Measurements from ENCODE around the gene DFFA. TPM values are rescaled to one million over a fixed set of nuclear protein-coding genes. Genes with fewer than 3 reads are reported as not detected.
A peak's percentile ranks its signal among the peaks of the same experiment; 100 is the strongest.
"Not testable (repeated sequence)": the region's sequence is repeated elsewhere in the genome, so short reads cannot be mapped to it uniquely, and the experiment has no call there.

DFFA gene
- polyA plus RNA-seq, 2 of the 4 experiments (the other 2 are of a cell fraction), result 28.5 to 31.7 TPM

DNA sequence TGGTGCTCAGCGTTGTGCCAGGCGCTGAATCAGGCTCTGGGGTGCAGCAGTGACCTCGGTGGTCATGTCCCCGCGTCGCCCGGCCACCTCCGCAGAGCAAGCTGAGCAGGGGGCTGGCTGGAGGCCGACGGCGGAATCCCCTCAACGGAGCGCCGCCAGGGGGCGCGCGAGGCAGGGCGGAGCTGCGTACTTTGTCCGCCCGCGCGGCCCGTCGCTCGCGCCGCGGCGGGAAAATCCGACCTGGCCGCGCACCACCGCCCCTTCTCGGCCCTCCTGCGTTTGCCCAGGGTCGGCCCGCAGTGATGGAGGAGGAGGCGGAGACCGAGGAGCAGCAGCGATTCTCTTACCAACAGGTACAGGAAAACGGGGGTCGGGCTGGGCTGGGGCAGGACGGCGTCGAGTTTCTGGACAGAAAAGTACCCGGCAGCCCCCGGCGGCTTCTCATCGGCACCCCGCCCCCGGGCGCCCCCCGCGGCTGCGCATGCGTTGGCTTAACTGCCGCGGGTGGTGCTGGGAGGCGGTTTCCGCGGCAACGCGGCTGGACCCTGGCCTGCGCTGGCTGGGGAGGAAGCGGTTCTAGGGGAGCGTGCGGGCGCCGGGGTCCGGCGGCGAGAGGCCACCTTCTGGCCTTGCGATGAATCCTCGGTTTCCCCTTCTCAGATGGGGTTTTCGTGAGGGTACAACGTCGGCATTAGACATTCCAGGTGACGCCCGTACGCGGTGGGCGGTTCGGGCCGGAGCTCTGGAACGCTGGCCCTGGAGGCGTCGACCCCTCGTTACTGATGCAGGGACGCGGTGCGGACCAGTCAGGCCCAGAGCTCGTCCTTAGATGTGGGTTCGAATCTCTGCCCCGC lies 41.9 kb downstream of the DFFA start, which contains the start of gene CENPS (continued):
- TF ChIP-seq CTCF (IDR thresholded peaks at IDR 0.05) (peak; percentile 79), CHD4 (IDR thresholded peaks at IDR 0.05; ENCODE audit: borderline replicate concordance) (no peak)
- TF ChIP-seq, protein P1, sequence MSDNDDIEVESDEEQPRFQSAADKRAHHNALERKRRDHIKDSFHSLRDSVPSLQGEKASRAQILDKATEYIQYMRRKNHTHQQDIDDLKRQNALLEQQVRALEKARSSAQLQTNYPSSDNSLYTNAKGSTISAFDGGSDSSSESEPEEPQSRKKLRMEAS (IDR thresholded peaks at IDR 0.05), result peak; percentile 96

DNA sequence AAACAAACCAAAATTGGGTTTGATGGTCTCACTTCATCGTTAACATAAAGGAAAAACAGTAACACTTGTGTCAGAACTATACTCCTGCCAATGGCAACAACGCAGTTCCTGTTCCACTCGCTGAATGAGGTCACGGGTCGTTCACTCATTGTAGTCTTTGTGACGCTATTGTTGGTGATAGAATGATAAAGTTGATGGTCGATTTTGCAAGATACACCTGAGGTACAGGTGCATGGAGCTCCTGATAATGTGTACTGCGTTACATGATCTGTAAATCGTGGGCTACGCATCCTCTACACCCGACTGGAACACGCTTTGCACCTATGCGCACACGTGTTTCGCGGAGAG lies 42.5 kb downstream of the DFFA start:
- Histone ChIP-seq H3K4me1 (peaks cover 18% of the 10 kb centered on the region), H3K9me3 (no peaks in the 10 kb centered on the region), H3K4me2 (peak overlapping the region; percentile 94), H3K4me3 (peak overlapping the region; percentile 87), H3K27ac (peak overlapping the region; percentile 87 to 97)
- no peak for ATAC-seq
- ChIA-PET POLR2A (interaction anchor here (0.6 to 1.6 kb wide), 5 partner anchors 13 to 582 kb away, joined by 4 to 7 read pairs (median 6); no protein-coding TSS in a partner anchor), CTCF (interaction anchor here (0.6 to 6.6 kb wide), 32 partner anchors 9 to 814 kb away, joined by 3 to 63 read pairs (median 4); partner anchors contain the start of genes KIF1B, LZIC, NMNAT1 and PGD)
- TF ChIP-seq, protein P2, sequence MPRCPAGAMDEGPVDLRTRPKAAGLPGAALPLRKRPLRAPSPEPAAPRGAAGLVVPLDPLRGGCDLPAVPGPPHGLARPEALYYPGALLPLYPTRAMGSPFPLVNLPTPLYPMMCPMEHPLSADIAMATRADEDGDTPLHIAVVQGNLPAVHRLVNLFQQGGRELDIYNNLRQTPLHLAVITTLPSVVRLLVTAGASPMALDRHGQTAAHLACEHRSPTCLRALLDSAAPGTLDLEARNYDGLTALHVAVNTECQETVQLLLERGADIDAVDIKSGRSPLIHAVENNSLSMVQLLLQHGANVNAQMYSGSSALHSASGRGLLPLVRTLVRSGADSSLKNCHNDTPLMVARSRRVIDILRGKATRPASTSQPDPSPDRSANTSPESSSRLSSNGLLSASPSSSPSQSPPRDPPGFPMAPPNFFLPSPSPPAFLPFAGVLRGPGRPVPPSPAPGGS (IDR thresholded peaks at IDR 0.05), result no peak
- TF ChIP-seq SREBF2 (IDR thresholded peaks at IDR 0.05) (no peak), FOSL2 (IDR thresholded peaks at IDR 0.05) (no peak), FOSL2 (CRISPR knock-in tag; IDR thresholded peaks at IDR 0.05) (no peak), FOSB (CRISPR knock-in tag; IDR thresholded peaks at IDR 0.05) (no peak), KDM1A (IDR thresholded peaks at IDR 0.05; ENCODE audit: low read depth) (no peak), CEBPB (IDR thresholded peaks at IDR 0.05) (no peak), ZC3H11A (IDR thresholded peaks at IDR 0.05) (no peak), RAD21 (conservative IDR thresholded peaks at IDR 0.05 in 1 of 2, IDR thresholded peaks at IDR 0.05 in 1 of 2) (no peak), BHLHE40 (IDR thresholded peaks at IDR 0.05; ENCODE audit: low read depth, low read length) (no peak), NPAS2 (CRISPR knock-in tag; IDR thresholded peaks at IDR 0.05; ENCODE audit: borderline replicate concordance) (no peak), RFX5 (IDR thresholded peaks at IDR 0.05) (no peak), RNF2 (IDR thresholded peaks at IDR 0.05; ENCODE audit: borderline replicate concordance, low read depth) (no peak), ZSCAN20 (CRISPR knock-in tag; IDR thresholded peaks at IDR 0.05) (no peak), CHD4 (IDR thresholded peaks at IDR 0.05; ENCODE audit: borderline replicate concordance) (no peak), HES2 (IDR thresholded peaks at IDR 0.05) (no peak), MAFK (IDR thresholded peaks at IDR 0.05; ENCODE audit: partially characterized antibody) (no peak)
- no peak for DNase-seq (ENCODE audit: low read depth in 1 of 2, low spot score in 1 of 2)
- WGBS (ENCODE audit: missing lambda C conversion rate), result 43% methylated on average over 16 of the region's 16 CpGs
- FAIRE-seq, result no peak

GRCh38 chr1:10428984-10429383 lies 43.3 kb downstream of the DFFA start:
- H3K27ac ChIP-seq, result peak overlapping the region; percentile 61 to 65; a peak in 4 of 6 replicates
- H3K9me3 ChIP-seq, result no peaks in the 10 kb centered on the region
- no peak for ATAC-seq
- H3K4me1 ChIP-seq, result peaks cover 25% of the 10 kb centered on the region
- WGBS (ENCODE audit: missing lambda C conversion rate), result 95% methylated on average over 4 of the region's 5 CpGs
- H3K4me2 ChIP-seq, result no peak overlapping the region
- H3K4me3 ChIP-seq, result no peak overlapping the region
- no peak for TF ChIP-seq ZNF302 (CRISPR knock-in tag; IDR thresholded peaks at IDR 0.05)
- no peak for TF ChIP-seq NFE2L2 (conservative IDR thresholded peaks at IDR 0.05; ENCODE audit: low read length)
- TF ChIP-seq RAD21 (conservative IDR thresholded peaks at IDR 0.05 in 1 of 2, IDR thresholded peaks at IDR 0.05 in 1 of 2), result no peak
- CTCF ChIA-PET, result interaction anchor here (0.7 to 6.6 kb wide), 23 partner anchors 9 to 486 kb away, joined by 3 to 63 read pairs (median 6); partner anchors contain the start of genes KIF1B, LZIC, NMNAT1 and PGD
- FAIRE-seq, result no peak
- DNase-seq (ENCODE audit: low read depth in 1 of 2, low spot score in 1 of 2), result no peak
- POLR2A ChIA-PET, result no interaction called here

DNA sequence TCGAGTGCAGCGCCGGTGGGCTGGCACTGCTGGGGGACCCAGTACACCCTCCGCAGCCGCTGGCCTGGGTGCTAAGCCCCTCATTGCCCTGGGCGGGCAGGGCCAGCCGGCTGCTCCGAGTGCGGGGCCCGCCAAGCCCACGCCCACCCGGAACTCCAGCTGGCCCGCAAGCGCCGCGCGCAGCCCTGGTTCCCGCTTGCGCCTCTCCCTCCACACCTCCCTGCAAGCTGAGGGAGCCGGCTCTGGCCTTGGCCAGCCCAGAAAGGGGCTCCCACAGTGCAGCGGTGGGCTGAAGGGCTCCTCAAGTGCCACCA lies 45.8 kb downstream of the DFFA start:
- Histone ChIP-seq H3K4me1 (peaks cover 43% of the 10 kb centered on the region), H3K27ac (peak overlapping the region in 1 of 2 experiments; percentile 72; a peak in 3 of 6 replicates)
- POLR2A ChIA-PET; H3K9me3 ChIP-seq; H3K4me3 ChIP-seq; ATAC-seq; H3K4me2 ChIP-seq; DNase-seq (ENCODE audit: low read depth in 1 of 2, low spot score in 1 of 2); FAIRE-seq: not testable (repeated sequence)
- WGBS (ENCODE audit: missing lambda C conversion rate), result no CpG with 5 or more reads among the region's 21 CpGs
- CTCF ChIA-PET, result interaction anchor here (1.3 to 3.4 kb wide), 2 partner anchors 36 to 49 kb away, joined by 3 to 26 read pairs; no protein-coding TSS in a partner anchor

DNA sequence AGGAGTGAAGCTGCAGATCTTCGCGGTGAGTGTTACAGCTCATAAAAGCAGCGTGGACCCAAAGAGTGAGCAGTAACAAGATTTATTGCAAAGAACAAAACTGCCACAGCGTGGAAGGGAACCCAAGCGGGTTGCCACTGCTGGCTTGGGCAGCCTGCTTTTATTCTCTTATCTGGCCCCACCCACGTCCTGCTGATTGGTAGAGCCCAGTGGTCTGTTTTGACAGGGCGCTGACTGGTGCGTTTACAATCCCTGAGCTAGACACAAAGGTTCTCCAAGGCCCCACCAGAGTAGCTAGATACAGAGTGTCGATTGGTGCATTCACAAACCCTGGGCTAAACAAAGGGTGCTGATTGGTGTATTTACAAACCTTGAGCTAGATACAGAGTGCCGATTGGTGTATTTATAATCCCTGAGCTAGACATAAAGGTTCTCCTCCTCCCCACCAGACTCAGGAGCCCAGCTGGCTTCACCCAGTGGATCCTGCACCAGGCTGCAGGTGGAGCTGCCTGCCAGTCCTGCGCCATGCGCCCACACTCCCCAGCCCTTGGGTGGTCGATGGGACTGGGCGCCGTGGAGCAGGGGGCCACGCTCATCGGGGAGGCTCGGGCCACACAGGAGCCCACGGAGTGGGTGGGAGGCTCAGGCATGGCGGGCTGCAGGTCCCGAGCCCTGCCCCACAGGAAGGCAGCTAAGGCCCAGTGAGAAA lies 46.3 kb downstream of the DFFA start:
- CTCF ChIA-PET, result interaction anchor here (1.1 to 3.4 kb wide), 3 partner anchors 27 to 49 kb away, joined by 3 to 26 read pairs (median 3); partner anchors contain the start of gene PGD
- not testable (repeated sequence) for FAIRE-seq; H3K4me3 ChIP-seq; H3K4me2 ChIP-seq; H3K9me3 ChIP-seq; DNase-seq (ENCODE audit: low read depth in 1 of 2, low spot score in 1 of 2); ATAC-seq
- peak overlapping the region; percentile 9 to 99; a peak in 3 of 6 replicates for H3K27ac ChIP-seq
- POLR2A ChIA-PET, result interaction anchor here (0.6 kb wide), 1 partner anchor 38 kb away, joined by 3 read pairs; no protein-coding TSS in a partner anchor
- WGBS (ENCODE audit: missing lambda C conversion rate), result 76% methylated on average over 13 of the region's 21 CpGs
- H3K4me1 ChIP-seq, result peaks cover 46% of the 10 kb centered on the region

Data from A549 (cell line).